Activated CD4-positive, alpha-beta T cell treated with anti-CD3 and anti-CD28 coated beads, Interleukin-10, Interleukin-2, amounts not matched to agents 100 ng/mL and 50 ng/mL, durations not matched to agents 16 hours and 8 hours (primary cell): ENCODE results near the gene ZBTB7A.

Experiments
- DNase-seq: peaks from one replicate; pipeline ENCODE4 v3.0.0-alpha.2; 2020

Gene ZBTB7A

GRCh38 chr19:4066682-4067395 lies at the start of gene ZBTB7A:
TSS of gene ZBTB7A (minus strand) at chr19:4066899. CDS start at chr19:4055232, 11,667 bp downstream.
- peak; percentile 72 for DNase-seq

DNA sequence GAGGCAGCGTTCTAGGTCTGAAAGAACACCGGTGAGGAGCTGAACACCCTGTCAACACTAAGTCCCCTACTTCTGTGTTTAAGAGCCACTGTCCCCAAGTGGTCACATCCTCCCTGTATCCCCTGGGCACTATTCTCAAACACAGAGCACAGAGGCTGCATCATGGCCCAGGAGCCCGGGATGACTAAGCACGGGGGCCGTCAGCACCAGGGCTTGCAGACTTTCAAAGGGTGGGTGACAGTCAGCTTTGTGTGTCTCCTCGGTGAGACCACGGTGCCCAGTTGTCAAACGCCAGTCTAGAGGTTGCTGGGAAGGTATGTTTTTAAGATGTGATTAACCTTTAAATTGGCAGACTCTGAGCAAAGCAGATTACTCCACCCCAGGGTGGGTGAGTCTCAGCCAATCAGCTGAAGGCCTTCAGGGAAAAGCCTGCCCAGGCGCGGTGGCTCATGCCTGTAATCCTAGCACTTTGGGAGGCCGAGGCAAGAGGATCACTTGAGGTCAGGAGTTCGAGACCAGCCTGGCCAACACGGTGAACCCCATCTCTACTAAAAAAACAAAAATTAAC lies 49.2 kb upstream of the ZBTB7A start:
- no peak for DNase-seq

DNA sequence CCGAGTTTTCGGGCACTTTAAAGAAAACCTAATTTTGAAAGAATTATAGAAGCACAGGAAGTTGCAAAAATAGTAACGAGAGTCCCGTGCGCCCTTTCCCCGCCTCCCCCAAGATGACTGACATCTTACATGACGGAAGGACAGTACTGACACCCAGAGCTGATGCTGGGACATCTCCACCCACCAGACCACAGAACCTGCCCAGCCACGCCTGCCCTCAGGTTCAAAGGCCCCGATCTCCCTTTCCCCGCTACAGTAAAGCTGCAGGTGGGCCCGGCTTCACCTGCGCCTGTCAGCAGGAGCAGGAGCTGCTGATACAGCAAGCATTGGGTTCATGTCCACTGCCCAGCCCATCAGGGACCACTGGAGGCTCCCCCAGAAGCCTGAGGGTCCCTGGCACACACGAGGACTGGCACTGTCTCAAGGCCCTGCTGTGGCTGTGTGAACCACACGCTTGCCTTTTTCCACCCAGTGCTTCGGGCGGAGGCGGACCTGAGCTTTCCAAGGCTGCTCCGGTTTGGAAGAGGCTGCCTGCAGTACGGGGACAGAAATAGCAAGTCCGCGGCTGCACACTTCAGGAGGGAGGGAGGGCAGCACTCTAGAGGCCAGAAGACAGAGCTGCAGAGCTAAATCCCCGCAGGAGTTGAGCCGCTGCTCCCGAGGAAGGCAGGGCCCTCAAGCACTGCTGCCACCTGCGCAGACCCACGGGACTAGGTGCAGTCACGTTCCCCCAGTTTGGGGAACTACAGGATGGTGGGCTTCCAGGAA lies 48.5 kb upstream of the ZBTB7A start:
- DNase-seq: peak; percentile 70

DNA sequence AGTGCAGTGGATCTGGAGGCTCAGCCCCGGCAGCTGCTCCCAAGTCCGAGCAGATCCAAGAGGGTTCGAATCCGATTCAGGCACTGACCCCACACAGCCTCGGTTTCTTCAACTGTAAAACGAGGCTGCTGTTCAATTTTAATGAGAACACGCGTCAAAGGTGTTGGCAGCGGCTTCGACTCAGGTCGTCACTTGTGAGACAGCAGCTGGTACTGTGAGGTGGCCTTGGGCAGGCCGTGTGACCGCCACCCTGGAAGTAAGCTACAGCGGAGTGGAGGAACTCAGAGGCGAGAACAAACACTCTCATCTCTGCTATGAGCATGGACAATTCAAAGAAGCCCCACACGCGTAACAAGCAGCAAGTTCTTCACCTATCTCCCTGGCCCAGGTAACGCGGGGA lies 47.5 kb upstream of the ZBTB7A start:
- DNase-seq: no peak

GRCh38 chr19:4113398-4114088 lies 46.8 kb upstream of the ZBTB7A start:
- no peak for DNase-seq

DNA sequence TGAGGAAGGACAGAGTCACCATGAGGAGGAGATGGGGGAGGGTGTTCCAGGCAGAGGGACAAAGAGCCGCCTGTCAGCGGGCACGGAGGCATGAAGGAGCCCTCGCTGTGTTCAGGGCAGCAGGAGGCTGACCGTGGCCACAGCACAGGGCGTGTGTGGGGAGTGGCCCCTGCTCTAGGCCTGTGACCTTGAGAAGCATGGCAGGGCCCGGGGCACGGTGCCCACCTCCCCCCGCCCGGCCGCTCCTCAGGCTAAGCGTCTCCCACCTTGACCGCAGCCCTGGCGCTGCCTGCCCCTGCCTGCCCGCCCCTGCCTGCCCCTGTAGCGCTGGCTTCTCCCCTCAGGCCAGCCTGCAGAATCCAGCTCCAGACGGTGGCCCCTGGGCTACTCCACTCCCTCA lies 45.7 kb upstream of the ZBTB7A start:
- DNase-seq: no peak

GRCh38 chr19:4109626-4109945 lies 42.9 kb upstream of the ZBTB7A start:
- DNase-seq: no peak

- peak; percentile 60 for DNase-seq
Observed at GRCh38 chr19:4108767-4109625, 42.3 kb upstream of the ZBTB7A start.

DNA sequence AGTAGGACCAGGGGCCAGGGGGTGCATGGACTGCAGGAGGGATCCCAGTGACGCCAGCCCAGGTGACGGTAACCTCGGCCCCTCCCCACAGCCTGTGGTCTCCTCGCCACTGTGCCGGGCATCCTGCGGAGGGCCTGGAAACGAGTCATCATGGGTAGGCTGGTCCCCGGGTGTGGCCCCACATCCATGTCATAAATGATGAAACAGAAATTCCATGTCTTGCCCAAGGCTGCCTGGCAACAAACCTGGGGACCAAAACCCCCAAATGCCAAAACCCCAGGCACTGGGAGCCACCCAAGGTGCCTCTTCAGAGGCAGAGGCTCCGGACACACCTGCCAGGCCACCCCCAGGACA lies 36.4 kb upstream of the ZBTB7A start:
- peak; percentile 48 for DNase-seq

- no peak for DNase-seq
Observed at GRCh38 chr19:4102339-4103079, 35.8 kb upstream of the ZBTB7A start.

DNA sequence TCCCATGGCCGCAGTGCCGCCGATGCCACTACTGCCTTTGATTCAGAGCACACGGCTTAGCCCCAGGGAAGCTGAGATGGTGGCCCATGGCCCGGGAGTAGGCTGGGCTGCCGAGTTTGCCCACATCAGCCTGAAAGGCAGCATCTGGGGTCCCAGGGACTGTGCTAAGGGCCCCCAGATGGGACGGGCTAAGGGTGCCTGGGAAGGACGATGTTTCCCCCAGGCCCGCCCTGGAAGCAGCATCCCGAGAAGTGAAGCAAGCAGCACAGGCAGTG lies 34.7 kb upstream of the ZBTB7A start:
- DNase-seq: no peak

DNA sequence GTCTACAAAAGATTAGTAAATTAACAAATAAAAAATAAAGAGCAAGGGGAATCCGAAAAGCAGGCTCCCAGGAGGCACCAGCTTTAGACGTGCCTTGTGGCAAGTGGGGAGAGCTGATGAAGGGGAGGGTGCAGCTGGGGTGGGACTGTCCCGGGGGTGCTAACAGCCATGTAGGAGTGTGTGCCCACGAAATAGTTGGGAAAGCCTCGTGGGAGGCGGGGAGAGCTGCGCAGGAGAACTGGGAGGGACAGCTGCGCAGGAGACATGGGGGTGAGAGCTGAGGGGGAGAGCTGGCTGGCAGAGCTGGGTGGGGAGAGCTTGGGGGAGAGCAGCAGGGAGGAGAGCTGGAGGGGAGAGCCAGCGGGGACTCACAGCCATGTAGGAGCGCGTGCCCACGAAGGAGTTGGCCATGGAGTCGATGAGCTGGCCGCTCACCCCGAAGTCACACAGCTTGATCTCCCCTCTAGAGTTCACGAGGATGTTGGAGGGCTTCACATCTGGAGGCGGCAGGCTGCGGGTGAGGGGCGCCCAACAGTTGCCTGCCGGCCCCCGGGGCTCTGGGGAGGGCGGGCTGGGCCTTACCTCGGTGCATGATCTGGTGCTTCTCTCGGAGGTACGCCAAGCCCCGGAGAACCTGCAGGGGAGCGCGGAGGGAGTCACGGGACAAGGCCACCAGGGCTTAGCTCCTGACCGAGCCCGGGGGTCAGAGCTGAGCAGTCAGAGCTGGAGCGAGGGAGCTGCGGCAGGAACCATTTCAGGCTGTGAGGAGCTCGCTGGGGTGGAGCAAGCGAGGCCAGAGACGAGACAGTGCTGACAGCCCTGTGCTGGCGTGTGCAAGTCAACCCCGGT lies 34.2 kb upstream of the ZBTB7A start:
- DNase-seq: no peak

GRCh38 chr19:4099041-4099764 lies 32.5 kb upstream of the ZBTB7A start:
- no peak for DNase-seq

DNA sequence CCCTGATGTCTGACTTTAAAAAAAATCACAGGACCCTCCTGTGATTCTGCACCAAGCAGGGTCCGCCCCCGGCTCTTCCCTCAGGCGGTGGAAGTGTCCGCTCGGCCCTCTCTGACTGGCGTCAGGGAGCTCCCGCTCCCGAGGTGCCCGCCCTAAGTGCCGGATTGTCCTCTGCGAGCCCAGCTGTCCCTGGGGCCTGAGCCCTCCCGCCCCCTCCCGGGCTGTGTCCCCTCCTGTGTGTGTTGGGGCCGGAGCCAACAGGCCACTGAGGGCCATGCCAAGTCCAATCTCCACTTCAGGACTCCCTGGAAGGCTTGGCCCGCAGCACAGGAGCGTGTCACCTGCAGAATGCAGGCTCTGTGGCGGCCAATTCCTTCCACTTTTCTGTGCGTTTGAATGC lies 31.8 kb upstream of the ZBTB7A start:
- DNase-seq: no peak

DNA sequence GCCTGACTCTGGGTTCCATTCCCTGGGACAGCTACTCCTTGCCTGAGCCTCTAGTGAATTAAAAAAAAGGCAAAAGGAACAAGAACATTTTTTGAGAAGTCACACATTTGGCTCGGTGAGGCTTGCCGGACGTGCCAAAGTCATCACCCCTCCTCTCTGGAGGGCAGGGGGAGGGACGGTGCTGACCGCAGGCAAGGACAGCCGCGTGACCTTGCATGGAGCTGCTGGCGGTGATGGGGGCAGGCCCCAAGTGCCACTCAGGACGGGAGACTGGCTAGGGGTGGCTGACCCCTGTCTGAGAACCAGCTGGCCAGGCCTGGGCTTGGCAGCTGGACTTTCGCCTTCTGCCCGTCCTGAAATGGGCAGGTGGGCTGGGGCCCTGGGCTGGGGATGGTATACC lies 30.8 kb upstream of the ZBTB7A start:
- DNase-seq: no peak

DNA sequence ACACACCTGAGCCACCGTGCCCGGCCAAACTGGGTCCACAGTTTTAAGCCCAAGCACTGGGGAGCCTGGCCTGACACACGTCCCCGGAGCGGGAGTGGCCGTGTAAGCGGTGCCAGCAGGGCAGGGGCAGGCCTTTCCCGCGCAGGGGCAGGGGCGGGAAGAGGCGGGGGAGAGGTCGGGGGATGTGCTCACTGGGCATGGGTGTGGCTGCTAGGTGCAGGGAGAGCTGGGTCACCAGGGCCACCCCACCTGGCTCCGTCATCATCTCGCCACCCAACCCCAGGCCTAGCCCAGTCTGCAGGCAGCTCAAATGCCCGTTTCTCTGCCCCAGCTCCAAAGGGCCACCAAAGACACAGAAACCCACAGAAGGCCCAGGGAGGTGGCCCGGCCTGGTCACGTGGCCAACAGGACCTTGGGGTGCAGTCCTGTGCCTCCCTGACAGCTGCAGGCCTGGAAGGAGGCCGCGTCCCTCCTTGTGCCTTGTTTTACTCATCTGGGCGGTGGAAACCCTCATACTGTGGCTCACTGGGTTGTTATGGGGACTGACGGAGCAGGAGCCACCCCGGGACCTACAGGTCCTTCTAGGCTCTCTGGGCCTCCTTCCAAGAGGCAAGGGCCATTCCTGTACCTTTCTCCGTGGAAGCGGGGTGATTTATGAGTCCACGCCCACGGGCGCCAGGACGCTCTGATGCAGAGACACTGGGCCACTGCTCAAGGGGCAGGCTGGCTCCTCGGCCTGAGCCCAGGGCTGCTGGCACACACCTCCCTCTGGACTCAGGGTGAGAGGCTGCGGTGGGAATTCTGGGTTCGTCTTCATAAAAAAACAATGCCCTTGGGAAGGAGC lies 29.6 kb upstream of the ZBTB7A start:
- no peak for DNase-seq

DNA sequence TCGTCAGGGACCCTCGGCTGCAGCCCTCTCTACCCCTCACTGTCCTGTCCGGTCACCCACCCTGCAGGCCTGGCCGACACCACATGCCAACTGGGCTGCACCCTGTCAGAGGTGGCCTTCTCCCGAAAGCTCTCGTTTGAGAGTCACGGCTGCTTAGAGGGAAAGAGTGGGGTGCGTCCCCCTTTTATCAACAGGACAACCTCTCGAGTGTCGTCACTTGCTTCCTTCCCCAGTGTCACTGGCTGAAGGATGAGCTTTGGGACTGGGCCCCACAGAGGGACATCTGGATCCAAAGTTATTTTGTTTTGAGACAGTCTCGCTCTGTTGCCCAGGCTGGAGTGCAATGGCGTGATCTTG lies 28.8 kb upstream of the ZBTB7A start:
- DNase-seq: no peak

DNA sequence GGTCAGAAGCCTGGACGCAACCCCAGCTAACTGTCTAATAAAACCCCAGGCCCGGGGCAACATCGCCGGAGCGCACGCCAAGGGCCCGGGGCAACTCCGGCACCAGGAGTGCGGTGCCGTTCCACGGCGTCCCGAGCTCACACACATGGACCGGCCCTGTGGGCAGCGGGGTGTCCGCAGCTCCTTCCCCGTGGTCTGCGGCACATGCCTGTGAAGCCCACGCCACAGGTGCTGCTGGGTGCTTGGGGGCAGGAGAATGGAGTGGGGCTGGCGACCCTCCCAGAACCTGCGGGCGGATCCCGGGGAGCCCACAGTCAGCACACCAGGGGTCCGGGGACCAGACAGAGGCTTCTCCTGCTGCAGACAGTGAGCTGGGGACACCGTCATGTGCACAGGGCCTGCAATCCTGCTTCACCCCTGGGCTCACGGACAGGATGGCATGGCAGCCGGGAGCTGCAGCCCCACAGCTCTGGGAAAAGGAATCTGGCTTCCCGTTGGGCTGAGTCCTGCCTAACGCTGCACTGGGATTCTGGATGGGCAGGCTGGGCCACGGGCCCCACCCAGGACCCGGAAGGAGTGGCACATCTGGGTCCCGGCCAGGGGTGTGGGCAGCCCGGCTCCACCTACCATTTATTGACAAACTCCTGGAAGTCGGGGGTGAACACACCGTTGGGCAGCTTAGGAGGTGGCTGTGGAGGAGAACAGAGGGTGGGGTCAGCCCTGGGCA lies 28.2 kb upstream of the ZBTB7A start:
- DNase-seq: no peak

DNA sequence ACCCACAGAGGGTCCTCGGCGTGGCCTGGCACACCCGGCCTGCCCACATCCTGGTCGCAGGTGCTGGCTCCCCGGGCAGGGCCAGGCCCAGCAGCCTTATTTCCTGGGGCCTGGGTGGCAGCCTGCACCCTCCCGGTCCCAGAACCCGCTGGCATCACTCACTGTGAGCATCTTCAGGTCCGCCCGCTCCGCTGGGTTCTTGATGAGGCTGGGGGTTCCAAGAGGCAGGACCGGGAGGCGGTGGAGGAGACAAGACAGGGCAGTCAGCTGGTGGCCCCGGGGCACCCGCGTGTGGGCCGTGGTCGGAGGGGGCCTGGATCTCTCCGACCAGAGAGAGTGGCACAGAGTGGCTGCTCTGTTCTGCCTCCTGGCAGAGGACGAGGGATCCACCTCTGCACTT lies 27.6 kb upstream of the ZBTB7A start:
- no peak for DNase-seq
